Measurements from ENCODE around the gene TMEM18.

DNA sequence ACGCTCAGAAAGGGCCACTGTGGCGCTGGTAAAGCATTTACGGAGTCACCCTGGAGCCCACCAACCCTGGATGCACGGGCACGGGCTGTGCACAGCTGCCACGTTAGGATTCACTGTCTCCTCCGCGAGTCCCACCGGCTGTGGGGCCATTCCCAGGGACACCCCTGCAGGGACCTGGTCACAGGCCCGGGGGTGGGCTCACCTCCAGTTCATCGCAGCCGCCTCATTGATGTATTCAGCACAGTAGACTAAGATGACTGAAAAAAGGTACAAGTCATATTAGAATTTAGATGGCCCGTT lies 4.7 kb downstream of the TMEM18 start:
- TF ChIP-seq POLR2A (IDR thresholded peaks at IDR 0.05): no peak
- no peak for TF ChIP-seq POLR2AphosphoS5 (IDR thresholded peaks at IDR 0.05)
- TF ChIP-seq, protein P1, sequence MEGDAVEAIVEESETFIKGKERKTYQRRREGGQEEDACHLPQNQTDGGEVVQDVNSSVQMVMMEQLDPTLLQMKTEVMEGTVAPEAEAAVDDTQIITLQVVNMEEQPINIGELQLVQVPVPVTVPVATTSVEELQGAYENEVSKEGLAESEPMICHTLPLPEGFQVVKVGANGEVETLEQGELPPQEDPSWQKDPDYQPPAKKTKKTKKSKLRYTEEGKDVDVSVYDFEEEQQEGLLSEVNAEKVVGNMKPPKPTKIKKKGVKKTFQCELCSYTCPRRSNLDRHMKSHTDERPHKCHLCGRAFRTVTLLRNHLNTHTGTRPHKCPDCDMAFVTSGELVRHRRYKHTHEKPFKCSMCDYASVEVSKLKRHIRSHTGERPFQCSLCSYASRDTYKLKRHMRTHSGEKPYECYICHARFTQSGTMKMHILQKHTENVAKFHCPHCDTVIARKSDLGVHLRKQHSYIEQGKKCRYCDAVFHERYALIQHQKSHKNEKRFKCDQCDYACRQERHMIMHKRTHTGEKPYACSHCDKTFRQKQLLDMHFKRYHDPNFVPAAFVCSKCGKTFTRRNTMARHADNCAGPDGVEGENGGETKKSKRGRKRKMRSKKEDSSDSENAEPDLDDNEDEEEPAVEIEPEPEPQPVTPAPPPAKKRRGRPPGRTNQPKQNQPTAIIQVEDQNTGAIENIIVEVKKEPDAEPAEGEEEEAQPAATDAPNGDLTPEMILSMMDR (IDR thresholded peaks at IDR 0.05): no peak

All from transverse colon (tissue), 4 donors.